ENCODE data around the gene TRAF5.

Gene TRAF5

DNA sequence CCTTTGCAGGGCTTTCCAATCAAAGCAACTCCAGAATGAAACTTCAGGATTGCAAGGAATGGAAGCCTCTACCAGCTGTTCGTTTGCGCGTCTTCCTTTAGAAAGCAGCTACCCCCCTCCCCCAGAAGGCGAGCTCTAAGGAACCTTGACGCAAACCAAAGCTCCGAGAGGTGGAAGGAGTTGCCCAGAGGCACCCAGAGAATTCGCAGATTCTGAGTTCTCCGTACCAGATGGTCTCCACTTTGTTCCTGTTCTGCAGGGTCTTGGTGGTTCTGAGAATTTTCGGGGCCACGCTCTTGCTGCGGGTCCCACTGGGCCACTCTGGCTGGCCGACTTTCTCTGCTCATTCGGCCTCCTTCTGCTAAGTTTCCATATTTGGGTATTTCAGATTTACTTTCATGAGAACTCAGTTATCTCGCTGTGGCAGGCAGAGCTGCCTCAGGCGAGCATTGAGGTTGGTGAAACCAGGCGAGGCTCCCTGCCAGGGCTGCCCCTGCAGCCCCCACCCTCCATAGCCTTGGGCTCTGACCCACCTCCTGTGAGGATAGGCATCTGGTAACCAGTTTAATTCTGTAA is 801 bp downstream of the TRAF5 start:
- peak; percentile 72 for FAIRE-seq
- no peak for DNase-seq (ENCODE audit: insufficient read length, low spot score)

DNA sequence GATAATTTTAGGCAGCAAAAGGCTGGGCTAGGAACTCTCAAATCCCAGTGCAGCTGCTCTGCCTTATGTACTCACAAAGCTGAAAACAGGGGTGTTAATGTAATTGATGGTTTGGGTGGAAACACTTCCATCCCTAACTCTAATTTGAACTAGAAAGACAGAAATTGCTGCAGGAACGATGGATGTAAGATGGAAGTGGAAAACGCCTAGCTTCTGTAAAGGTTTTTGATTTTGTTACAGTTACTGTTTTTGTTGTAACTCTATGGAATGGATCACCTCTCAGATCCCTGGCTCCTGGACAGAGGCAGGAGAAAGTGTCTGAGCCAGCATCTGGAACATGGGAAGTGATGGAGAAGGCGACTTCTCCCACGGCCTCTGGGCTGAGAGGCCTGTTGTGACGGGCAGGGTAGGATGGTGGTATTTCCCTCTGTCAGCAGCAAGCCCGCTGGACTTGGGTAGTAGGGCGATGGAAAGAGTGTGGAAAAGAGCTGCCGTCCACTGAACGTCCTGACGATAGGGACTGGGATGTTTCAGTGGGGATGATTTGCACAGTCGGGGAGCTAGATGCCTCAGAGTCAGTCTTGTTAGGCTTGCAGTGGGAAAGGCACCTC is 1.6 kb downstream of the TRAF5 start:
- DNase-seq (ENCODE audit: insufficient read length, low spot score) (no peak), FAIRE-seq (peak; percentile 65)

DNA sequence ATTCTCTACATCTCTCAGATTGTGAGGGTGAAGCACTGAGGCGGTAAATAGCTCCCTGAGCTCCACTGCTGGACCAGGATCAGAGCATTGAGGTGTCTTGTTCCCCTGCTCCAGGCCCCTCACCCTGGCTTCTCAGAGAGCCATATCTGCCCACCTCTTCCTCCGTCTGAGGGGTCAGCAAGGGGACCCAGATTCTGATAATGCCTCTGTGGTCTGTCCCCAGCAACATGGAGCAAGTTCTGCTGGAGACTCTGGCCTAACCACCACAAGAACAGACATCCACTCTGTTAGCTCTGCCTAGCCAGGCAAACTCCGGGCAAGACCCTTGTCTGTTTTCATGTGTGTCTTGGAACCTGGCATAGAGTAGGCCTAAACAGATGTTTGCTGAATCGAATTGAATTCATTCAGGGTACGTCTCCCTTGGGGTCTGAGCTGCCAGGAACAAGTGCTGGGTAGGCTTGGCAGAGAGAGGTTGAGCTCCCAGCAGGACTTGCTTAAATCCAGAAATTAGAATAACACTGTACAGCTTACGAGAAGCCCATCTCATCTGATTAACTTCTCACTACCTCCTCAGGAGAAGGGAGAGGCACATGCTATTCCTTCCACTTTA is 2.3 kb downstream of the TRAF5 start:
- DNase-seq (ENCODE audit: insufficient read length, low spot score), result no peak
- FAIRE-seq, result peak; percentile 55

DNA sequence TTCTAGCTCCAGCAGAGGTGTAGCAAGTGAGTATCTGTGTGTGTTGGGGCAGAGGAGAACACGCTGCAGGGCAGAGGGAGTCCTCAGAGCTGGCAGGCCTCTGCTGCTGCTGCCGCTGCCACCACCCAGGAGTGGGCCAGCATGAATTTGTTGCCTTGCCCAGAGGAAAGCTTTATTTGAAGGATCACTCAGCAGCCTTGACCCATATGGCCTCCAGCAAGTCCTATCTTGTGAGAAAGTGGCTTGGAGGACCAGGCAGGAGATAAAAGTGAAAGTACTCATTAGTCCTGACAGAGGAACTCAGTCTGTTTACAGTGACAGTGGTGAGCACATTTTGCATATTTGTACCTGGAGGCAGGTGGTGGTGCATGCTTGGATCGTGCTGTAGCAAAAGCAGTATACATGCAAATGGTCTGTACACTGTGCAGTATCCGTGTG is 3.1 kb downstream of the TRAF5 start:
- peak; percentile 87 for FAIRE-seq
- no peak for DNase-seq (ENCODE audit: insufficient read length, low spot score)

DNA sequence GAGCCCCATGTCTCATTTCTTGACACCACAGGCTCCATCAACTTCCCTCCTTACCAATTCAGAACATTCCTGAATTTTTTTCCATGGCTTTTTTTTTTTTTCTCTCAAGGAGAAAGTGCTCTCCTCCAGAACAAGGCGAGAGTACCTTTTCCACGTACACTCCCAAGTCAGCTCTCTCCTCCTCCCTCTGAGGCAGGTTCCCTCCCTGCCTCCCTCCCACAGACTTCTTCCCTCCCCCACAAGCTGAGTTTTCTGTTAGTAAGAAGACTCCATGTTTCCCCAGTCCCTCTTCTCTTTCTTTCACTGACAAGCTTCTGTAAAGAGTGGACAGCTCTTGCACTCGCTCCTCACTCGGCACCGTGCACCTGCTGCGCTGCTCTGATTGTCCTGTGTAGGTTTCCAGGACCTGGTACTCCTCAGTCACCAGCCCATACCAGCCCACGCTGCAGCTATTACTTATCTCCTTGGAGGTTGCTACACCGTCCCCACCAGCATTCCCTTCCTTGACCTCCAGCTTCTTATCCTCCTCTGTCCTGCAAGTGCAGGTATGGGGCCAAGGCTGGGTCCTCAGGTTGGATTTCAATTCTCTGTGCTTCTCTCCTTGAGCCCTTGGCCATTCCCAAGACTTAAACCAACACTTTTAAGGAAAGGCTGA is 3.8 kb downstream of the TRAF5 start:
- FAIRE-seq, result no peak
- DNase-seq (ENCODE audit: insufficient read length, low spot score), result no peak

DNA sequence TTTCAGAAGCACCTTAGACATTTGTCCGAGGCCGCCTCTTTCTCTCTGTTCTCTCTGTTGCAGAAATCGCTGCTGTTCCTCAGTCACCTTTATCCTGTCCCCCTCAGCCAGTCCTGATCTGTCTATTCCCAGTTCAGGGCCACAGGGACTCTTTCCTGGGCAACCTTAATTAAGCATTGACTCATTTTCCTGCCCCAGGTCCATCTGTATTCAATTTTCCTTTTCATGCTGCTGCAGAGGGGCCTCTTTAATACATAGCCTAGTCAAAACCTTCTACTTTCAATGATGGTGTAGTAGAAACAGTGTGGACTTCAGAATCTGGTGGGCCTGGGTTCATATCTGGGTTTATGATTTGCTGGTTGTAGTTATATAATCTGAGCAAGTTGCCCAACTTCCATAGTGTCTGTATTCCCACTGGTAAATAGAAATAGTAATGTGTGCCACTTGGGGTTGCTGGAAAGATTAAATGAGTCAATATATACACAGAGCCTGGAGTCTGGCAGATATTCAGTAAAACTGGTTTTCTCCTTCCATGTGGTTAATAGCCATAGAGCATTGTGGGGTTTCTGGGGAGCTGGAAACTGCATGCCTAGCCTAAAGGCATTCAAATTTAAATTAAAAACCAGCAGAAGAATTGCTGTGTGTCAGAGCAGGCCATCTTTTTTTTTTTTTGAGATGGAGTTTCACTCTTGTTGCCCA is 4.5 kb downstream of the TRAF5 start:
- no peak for FAIRE-seq
- DNase-seq (ENCODE audit: insufficient read length, low spot score), result no peak

DNA sequence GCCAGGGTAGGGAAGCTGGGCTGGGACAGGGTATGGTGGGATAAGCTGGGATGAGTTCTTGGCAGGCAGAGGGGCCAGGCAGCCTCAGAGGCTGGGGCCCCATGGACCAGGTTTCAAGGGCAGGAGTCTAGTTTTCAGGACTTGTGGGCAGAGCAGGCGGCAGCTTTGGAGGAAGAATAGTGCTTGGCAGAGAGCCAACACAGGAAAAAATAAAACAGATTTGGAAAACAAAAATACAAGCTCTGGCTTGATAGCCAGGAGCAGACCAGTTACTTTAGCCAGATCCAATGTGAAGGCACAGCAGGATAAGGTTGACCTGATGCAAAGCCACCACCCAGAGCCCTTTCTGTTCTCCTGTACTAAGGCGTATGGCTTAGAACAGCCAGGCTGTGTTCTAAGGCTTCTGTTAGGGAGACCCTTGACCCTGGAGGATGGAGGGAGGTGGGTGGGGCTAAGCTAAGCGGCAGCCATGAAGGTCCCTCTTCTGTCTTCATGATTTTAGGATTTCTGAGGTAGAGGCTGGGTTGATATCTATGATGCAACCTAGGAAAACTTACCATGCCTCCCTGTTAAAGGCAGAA is 5.5 kb downstream of the TRAF5 start:
- DNase-seq (ENCODE audit: insufficient read length, low spot score), result no peak
- no peak for FAIRE-seq

DNA sequence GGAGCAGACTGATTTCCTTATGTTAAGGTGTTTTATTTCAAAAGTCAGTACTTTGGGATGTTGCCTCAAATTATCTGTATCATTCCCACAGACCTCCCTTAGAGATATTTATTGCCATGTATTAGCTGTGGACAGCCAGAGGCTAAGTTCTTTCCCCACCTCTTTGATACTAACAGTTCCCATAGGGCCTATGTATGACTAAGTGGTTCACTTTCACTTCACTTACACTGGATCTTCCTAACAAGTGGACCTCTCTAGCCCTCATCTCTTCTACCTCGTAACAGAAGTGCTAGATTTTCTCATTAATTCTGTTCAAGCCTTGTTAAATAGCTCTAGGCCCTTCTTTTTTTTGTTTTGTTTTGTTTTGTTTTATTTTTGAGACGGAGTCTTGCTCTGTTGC is 6.2 kb downstream of the TRAF5 start:
- FAIRE-seq (no peak), DNase-seq (ENCODE audit: insufficient read length, low spot score) (no peak)

DNA sequence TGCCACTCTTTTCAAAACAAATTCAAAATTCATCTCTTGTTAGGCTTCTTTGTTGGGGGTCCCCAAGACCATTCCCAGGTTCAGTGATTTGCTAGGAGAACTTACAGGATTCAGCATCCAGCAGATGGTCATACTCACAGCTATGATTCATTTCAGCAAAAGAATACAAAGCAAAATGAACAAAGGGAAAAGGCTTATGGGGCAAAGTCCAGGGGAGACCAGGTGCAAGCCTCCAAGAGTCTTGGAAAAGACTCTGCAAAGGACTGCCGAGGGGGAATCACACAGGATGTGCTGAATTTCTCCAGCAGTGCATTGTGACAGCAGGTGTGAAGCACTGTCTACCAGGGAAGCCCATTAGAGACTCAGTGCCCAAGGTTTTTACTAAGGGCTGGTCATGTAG is 7.3 kb downstream of the TRAF5 start:
- FAIRE-seq (no peak), DNase-seq (ENCODE audit: insufficient read length, low spot score) (no peak)

DNA sequence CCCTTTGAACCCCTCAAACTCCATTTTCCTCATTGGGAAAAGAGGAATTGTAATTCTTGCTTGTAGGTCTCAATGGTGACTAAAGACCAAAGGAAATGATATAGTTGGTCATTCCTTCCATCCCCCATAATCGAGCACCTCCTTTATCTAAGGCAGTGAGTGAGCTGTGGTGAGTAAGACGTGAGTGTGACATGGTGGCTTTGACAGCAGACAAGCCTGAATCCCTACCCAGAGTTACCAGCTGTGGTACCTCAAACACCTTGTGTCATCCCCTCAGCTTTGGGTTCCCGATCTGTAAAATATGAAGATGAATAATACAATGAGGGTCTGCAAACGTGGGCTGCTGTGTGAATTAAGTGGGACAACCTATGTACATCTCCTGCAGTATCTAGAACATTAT is 8.4 kb downstream of the TRAF5 start:
- no peak for FAIRE-seq

DNA sequence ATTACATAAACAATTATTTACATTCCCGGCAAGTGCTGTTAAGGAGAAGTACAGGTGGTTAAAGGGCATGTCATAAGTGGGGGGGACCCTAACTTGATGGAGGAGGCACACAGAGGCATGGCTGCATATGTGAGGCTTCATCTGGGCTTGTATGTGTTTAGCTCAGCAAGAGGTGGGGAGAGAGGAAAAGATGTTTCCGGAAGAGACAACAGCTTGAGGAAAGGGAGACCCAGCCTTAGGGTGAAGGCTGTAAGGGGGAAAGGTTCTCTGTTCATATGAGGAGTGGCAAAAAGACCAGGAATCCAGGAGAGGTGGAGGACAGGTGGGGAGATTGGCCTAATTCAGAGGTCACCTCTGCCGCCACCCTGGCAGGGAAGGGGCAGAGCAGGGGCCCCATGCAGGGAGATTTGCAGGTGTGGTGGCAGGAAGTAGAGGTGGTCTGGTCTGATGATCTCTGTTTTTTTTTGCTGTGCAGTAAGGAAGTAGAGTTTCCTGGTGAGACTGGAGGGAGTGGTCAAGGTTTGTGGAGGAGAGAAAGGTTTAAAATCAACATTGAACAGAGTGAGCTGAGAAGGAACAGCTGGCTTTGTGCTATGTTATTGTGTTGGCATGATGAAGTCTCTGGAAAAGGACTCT is 9.0 kb downstream of the TRAF5 start:
- DNase-seq (ENCODE audit: insufficient read length, low spot score) (peak; percentile 51), FAIRE-seq (peak; percentile 91)

More for the DNA sequence above, 8.4 kb downstream of the TRAF5 start:
- no peak for DNase-seq (ENCODE audit: insufficient read length, low spot score)

DNA sequence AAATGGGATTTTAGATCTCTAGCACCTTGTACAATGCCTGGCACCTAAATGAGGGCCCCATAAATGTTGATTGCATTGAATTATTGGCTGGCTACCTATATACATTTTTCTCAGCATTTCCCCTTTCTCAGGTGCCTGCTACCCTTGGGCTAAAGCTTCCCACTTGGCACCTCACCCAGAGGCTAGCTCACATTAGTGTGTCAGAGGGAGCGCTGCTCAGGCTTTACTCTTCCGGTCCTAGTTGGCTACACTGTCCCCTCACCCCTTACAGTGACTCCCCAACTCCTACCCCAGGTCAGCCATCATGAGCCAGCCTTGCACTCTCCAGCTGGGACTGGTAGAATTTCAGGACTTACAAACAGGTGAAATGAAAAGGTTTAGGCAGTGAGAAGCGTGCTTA is 9.5 kb downstream of the TRAF5 start:
- FAIRE-seq (peak; percentile 59), DNase-seq (ENCODE audit: insufficient read length, low spot score) (no peak)

DNA sequence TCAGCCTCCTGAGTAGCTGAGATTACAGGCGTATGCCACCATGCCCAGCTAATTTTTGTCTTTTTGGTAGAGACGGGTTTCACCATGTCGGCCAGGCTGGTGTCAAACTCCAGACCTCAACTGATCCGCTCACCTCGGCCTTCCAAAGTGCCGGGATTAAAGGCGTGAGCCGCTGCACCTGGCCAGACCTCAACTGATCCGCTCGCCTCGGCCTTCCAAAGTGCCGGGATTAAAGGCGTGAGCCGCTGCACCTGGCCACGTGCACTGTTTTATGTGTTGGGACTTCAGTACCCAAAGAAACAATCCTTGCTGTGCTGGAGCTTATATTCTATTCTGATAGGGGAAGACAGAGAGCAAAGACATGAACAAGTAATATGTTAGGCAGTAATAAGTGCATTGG is 10.1 kb downstream of the TRAF5 start:
- FAIRE-seq, result no peak
- no peak for DNase-seq (ENCODE audit: insufficient read length, low spot score)

DNA sequence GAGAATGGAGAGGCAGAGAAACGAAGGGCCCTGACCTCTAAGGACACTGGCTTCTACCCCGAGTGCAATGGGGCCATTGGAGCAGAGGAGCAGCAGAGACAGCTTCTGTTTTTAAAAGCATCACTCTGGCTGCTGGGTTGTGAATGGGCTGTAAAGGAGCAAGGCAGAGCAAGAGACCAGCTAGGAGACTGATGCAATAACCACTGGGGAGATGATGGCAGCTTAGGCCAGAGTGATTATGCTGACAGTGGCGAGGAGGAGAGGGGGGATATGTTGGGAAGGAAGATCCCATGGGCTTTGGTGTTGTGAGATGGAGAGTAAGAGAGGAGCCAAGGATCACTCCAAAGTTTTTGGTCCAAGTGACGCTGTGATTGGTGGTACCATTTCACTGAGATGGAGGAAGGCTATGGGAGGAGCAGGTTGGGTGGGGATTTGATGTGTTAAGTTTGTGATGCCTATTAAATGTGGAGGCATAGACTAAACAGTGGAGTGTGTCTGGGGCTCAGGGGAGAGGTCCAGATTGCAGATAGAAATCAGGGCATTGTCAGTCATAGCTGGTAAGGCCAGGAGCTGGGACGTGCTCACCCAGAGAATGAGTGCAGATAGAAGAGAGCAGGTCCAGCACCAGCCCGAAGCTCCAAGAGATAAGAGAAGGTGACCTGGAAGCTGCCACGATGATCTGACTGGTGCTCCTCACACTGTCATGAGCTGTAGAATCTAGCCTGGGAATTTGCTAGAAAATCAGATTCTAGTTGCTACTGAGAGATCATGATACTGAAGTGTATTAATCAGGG is 11.0 kb downstream of the TRAF5 start:
- DNase-seq (ENCODE audit: insufficient read length, low spot score), result no peak
- FAIRE-seq, result no peak

DNA sequence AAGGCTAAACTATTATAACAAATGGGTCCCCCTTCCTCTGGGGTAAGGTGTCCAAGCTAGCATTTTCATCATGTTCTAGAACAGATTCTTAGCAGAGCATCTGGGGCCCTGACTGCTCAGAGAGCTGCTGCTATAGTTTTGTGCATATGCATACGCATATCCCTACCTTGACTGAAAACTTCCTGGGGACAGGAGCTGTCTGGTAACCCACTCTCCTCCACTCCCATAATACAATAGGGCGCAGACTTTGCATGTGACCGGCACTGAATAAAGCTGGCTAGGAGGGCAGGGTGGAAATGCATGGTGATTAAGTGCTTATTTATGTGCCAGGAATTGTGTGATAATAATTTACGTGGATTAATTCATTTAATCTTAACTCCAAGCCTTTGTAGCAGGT is 11.6 kb downstream of the TRAF5 start:
- no peak for FAIRE-seq
- DNase-seq (ENCODE audit: insufficient read length, low spot score), result no peak

DNA sequence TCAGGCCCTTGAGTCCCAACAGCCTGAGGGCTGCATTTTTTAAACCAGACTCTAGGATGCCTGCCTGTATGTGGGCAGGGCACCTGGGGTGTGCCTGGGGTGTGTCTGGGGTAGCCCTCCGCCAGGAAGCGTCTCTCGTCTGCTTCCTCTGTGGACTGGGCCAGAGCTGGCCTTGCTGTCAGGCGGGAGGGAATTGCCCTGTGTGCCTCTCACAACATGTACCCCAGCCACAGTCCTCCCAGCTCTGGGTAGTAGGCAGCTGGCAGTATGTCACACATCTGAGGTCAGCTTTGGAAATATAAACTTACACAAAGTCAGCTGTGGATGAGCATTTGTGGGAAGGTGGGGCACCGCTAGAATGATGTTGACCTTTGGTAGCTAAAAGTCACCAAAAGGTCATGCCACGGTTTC is 13.0 kb downstream of the TRAF5 start:
- no peak for DNase-seq (ENCODE audit: insufficient read length, low spot score)
- FAIRE-seq, result no peak

DNA sequence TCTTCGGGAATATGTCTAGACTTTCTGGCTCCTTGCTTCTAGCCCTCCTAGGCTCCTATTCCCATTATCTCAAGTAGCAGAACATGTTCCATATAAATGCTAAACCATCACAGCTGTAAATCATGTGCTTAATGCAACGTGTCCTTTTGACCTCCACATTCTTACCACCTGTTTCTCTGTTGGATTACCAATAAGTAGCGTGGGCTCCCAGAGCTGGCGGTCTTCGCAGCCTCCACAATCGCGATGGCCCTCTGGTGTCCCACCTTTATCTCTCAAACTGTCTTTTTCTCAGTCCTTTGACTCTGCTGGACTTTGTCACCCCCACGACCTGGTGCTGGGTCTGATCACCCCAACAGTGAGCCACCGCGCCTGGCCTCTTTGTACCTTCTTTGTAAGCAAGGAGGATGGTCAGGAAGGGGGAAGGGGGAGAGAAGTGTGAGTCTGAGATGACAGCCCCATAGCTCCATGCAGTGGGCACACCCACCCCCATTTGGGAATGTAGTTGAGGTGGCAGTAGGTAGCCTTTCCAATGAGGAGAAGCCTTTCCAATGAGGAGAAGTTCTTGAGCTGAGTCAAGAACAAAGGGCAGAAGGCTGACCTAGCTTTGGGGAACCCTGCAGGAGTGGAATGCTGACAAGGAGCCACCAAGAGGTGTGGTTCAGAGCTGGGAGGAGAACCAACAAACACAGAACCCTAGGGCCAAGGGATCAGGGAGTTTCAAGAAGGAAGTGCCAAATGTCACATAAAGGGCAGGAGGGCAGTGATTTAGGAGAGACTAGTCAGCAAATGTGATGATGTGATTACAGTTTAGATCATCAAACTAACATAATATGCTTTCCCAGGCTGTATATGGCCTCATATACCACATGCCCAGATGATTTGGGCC is 14.2 kb downstream of the TRAF5 start:
- DNase-seq (ENCODE audit: insufficient read length, low spot score) (no peak), FAIRE-seq (no peak)

DNA sequence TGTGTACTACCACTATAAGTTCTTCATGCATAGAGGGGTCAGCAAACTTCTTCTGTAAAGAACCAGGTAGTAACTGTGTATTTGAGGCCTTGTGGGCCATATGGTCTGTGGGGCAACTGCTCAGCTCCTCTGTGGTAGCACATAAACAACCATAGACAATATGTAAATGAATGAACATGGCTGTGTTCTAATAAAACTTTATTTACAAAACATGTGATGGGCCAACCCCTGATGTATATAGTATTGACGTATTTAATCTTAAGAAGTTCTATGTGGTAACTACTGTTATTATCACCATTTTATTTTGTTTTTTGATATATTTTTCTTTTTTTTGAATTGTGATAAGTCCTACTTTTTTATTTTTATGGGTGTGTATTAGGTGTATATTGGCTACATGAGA is 15.4 kb downstream of the TRAF5 start:
- FAIRE-seq, result no peak
- DNase-seq (ENCODE audit: insufficient read length, low spot score), result no peak

DNA sequence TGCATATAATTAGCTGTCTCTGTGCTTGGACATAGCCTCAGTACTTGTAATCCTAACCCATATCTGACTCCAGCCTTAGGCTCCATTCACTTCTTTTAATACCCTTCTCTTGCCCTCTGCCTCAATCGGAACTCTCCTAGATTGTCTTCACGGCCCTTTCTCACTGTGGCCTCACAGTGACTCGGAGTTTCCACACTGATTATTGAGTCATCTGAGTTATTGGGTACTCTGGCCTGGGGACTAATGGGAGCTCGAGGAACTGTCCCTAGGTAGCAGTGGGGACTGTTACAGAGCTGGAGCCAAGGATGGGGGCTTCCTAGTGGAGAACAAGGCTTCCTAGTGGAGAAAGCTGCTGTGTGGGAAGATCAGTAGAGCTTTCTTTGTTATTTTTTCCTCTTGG is 17.0 kb downstream of the TRAF5 start:
- FAIRE-seq (no peak), DNase-seq (ENCODE audit: insufficient read length, low spot score) (no peak)
